ENCODE data around the gene ARID3B.

- no peak for TF ChIP-seq EP300 (IDR thresholded peaks at IDR 0.05)
- no peak for TF ChIP-seq CTCF (IDR thresholded peaks at IDR 0.05)
- TF ChIP-seq POLR2A (IDR thresholded peaks at IDR 0.05): no peak
- TF ChIP-seq POLR2AphosphoS5 (IDR thresholded peaks at IDR 0.05): no peak
These were observed 69.4 kb downstream of the ARID3B start for GRCh38 chr15:74610302-74610951.

Measured in suprapubic skin (tissue), 4 donors.